HG03108 (cell line): Measurements from ENCODE around the gene STRN4.

Experiments used
- ATAC-seq: cut with Tn5 transposase; IDR thresholded peaks from one replicate; pipeline ENCODE4 v1.9.1; 2021; ENCODE audit warnings: moderate library complexity; ENCODE audit not compliant: unreplicated experiment

STRN4 gene

GRCh38 chr19:46726551-46726950 is 19.7 kb downstream of the STRN4 start:
- no peak for ATAC-seq

GRCh38 chr19:46725859-46726393 is 20.3 kb downstream of the STRN4 start:
- ATAC-seq = no peak

- no peak for ATAC-seq
Observed at GRCh38 chr19:46725036-46725820, 21.0 kb downstream of the STRN4 start.

GRCh38 chr19:46724468-46724867 is 21.8 kb downstream of the STRN4 start:
- no peak for ATAC-seq

- ATAC-seq = no peak
Observed at GRCh38 chr19:46723471-46723870, 22.8 kb downstream of the STRN4 start.

- no peak for ATAC-seq
Observed at GRCh38 chr19:46723023-46723461, 23.2 kb downstream of the STRN4 start.

GRCh38 chr19:46722421-46723022 is 23.7 kb downstream of the STRN4 start:
- ATAC-seq = no peak

- no peak for ATAC-seq
Observed at GRCh38 chr19:46722004-46722380, 24.3 kb downstream of the STRN4 start.

GRCh38 chr19:46721269-46722003 is 24.8 kb downstream of the STRN4 start:
- ATAC-seq = no peak

GRCh38 chr19:46720503-46721239 is 25.6 kb downstream of the STRN4 start:
- ATAC-seq = no peak

GRCh38 chr19:46719629-46720502 is 26.4 kb downstream of the STRN4 start:
- ATAC-seq = no peak

- no peak for ATAC-seq
Observed at GRCh38 chr19:46718934-46719622, 27.2 kb downstream of the STRN4 start.

- ATAC-seq = peak; percentile 20
Observed at GRCh38 chr19:46718157-46718933, 27.9 kb downstream of the STRN4 start.

GRCh38 chr19:46717716-46718143 is 28.5 kb downstream of the STRN4 start:
- no peak for ATAC-seq

- ATAC-seq = peak; percentile 24
Observed at GRCh38 chr19:46717034-46717715, 29.1 kb downstream of the STRN4 start, which contains the start of gene PRKD2. TSS of gene PRKD2 (minus strand) at chr19:46717114. CDS start at chr19:46716370, 744 bp downstream.

GRCh38 chr19:46716672-46717033 is 29.6 kb downstream of the STRN4 start:
- ATAC-seq = no peak

- ATAC-seq = no peak
Observed at GRCh38 chr19:46715975-46716671, 30.1 kb downstream of the STRN4 start.
